ENCODE measurements around the gene CCDC190. TPM values are rescaled to one million over a fixed set of nuclear protein-coding genes. Genes with fewer than 3 reads are reported as not detected.

Gene CCDC190, protein sequence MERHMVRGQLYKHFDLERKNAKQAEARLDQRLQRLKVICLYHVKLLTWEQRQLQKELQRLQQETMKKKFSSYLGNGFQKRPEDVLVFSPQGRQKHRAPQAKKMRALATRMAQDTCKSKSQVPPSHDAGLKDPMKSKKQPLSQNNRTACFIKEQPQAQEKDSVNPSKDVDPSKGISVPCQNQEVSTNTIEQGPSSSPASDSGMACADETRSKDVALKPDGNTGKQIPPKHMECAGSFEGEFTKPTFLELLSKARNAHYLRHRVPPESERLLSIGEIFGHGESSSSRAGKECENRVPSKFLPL
- total RNA-seq (2014; rRNA removed; shearing (Covaris generic)) = 2.8 and 5.5 TPM in 2 replicates

DNA sequence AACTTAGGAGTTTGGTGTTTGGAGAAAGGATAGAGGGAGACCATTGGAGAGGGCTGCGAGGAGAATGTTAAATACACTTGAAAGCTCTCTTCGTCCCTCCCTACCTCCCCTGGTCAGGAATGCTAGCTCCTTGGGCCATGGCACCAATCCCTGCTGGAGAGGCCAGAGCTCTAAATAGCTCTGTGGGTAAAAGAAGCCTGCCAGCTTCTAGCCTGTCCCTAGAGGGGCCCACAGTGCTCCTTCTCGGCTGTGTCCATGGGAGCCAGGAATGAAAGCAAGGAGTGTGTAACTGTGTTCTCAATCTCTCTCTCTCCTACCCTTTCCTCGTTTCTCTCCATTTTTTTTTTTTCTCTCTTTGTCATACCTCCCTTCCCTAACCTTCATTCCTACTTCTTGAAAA lies at the start of gene CCDC190:
CCDC190 (minus strand) TSS at position 75 of the 400 bp plus-strand sequence. CDS start 1,529 bp downstream, outside the sequence.
- Histone ChIP-seq H3K4me3 (no peak within 1 kb of the TSS), H3K27ac (peak within 1 kb of the TSS; percentile 85), H3K36me3 (no peaks in the 10 kb centered on the region), H3K27me3 (replicated peaks) (no peaks in the 10 kb centered on the region), H3K4me1 (replicated peaks) (peaks cover 45% of the 10 kb centered on the region), H3K9me3 (replicated peaks) (no peaks in the 10 kb centered on the region)
- DNase-seq (ENCODE audit: low read depth in 1 of 2, low spot score in 2 of 2) = peak; percentile 50 to 58

DNA sequence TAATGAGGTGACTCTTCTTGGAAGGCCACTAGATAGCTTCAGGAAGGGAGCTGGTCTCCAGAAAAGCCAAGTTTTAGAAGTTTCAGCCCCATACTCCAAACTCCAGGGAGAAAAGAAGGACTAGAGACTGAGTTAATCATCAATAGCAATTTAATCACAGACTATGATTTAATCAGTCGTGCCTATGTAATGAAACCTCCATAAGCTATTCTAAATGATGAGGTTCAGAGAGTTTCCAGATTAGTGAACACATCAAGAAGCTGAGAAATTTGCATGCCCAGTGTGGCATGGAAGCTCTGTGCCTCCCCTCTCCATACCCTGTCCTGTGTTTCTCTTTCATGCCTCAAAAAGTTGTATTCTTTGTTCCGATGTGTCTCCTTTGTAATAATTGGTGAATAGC lies 49.2 kb upstream of the CCDC190 start:
- Histone ChIP-seq H3K27me3 (replicated peaks) (no peaks in the 10 kb centered on the region), H3K27ac (no peak overlapping the region), H3K4me3 (no peak overlapping the region), H3K36me3 (no peaks in the 10 kb centered on the region), H3K4me1 (replicated peaks) (peaks cover 34% of the 10 kb centered on the region), H3K9me3 (replicated peaks) (peaks cover 4% of the 10 kb centered on the region)
- no peak for DNase-seq (ENCODE audit: low read depth in 1 of 2, low spot score in 2 of 2)

DNA sequence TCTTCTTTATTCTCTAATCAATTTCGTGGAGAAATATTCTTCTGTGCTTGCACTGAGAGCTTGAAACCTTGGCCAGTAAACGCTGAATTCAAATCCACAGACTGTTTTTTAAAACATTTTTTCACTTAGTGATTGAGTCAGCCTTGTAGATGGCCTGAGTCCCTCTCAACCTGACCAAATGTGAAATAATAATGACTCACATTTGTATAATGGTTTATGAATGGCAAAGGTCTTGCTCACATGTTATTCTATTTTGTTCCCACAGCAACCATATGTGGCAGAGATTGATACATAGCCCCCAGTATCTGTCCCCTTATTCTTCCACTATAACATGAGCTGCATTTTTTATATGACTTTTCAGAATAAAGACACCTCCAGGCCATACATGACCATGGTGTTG lies 47.8 kb upstream of the CCDC190 start:
- no peaks in the 10 kb centered on the region for H3K36me3 ChIP-seq
- H3K9me3 ChIP-seq (replicated peaks) = peaks cover 4% of the 10 kb centered on the region
- H3K4me3 ChIP-seq = no peak overlapping the region
- peak overlapping the region; percentile 94 for H3K27ac ChIP-seq
- peaks cover 36% of the 10 kb centered on the region for H3K4me1 ChIP-seq (replicated peaks)
- DNase-seq (ENCODE audit: low read depth in 1 of 2, low spot score in 2 of 2) = peak in 1 of 2 experiments; percentile 57
- H3K27me3 ChIP-seq (replicated peaks) = no peaks in the 10 kb centered on the region

DNA sequence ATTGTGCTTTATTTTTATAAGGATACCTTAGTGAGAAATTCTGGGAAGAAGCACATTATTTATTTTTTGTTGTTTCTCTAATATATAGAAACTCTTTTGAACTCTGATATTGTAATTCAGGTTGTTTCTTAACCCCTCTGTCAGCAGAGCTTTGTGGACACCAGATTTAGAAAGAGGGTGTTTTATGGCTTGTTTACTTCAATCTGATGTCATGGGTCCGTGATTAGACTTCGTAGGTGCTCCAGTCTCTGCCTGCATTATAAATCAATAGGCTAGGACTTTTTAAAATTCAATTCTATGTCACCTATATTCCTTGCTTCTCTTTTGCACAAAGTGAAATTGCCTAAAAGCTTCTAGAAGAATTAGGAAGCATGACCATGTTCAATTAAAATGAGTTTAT lies 47.3 kb upstream of the CCDC190 start:
- DNase-seq (ENCODE audit: low read depth in 1 of 2, low spot score in 2 of 2) = peak in 1 of 2 experiments; percentile 14
- no peak overlapping the region for H3K4me3 ChIP-seq

DNA sequence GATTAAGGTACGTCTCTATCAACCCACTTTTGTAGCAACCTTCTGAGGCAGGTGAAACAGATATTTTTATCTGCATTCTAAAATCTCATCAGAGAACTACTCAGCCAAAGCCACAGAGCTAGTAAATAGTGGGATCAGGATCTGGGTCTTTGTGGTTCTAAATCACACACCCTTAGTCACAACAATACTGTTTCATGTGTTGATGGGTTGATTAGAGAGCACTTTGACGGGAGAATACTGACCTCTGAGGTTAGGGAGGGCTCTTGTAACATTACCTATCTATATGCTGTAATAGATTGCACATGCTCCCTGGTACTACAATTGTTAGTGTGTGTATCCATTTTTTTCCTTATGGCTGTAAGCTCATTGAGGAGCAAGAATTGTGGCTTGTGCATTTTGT lies 45.5 kb upstream of the CCDC190 start:
- no peak overlapping the region for H3K4me3 ChIP-seq
- no peaks in the 10 kb centered on the region for H3K36me3 ChIP-seq
- H3K4me1 ChIP-seq (replicated peaks) = peaks cover 36% of the 10 kb centered on the region
- H3K9me3 ChIP-seq (replicated peaks) = peaks cover under 1% of the 10 kb centered on the region; the same call in 1 of the 2 replicates
- H3K27me3 ChIP-seq (replicated peaks) = no peaks in the 10 kb centered on the region
- H3K27ac ChIP-seq = 0 out of 2 replicates have a peak overlapping the region, but pooled peaks have one; percentile 52
- DNase-seq (ENCODE audit: low read depth in 1 of 2, low spot score in 2 of 2) = no peak

More for the DNA sequence above, 47.3 kb upstream of the CCDC190 start:
- H3K4me1 ChIP-seq (replicated peaks) = peaks cover 36% of the 10 kb centered on the region
- H3K36me3 ChIP-seq = no peaks in the 10 kb centered on the region
- H3K9me3 ChIP-seq (replicated peaks) = peaks cover 4% of the 10 kb centered on the region
- no peaks in the 10 kb centered on the region for H3K27me3 ChIP-seq (replicated peaks)
- peak overlapping the region; percentile 94 for H3K27ac ChIP-seq

DNA sequence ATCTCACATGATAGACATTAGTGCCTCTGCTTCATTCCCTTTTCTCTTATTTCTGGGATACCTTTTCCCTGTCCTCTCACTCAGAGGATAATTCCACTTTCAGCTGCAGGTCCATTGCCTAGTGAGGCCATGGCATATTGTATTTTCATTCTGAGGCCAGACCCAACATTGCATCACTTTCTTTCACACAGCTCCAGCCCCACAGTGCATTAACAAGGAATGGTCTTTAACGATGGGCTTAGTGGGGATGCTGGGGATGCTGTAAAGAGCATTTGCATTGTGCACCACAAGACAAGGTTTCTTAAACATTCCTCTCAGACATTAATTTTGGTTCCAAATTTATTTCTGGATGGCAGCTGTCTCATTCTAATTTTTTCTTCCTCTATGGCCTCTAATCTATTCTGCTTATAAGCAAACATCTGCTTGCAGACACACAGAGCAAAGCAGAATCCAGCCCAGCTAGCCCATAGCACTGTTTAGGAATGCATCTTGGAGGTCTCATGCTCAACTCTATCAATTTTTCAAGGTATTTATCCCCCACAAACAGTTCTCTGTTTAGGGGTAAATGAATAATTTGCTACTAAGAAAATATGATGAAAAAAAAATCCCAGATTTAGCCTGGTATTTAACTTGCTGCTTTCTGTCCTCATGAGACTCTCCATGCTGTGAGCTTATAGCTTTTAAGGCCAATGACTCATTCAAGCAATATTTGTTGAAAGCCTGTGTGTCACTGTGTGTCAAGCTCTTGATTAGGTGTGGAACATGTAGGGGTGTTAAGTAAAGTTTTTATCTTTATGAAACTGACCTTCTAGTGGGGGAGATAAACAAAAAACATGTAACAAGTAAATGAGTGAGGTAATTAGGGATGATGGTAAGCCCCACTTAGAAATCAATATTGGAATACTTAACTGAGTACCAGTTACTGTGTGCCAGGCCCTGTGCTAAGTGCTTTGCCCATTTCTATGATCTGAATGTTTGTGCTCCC lies 44.5 kb upstream of the CCDC190 start:
- DNase-seq (ENCODE audit: low read depth in 1 of 2, low spot score in 2 of 2) = peak in 1 of 2 experiments; percentile 50
- Histone ChIP-seq H3K4me1 (replicated peaks) (peaks cover 36% of the 10 kb centered on the region), H3K9me3 (replicated peaks) (no peaks in the 10 kb centered on the region), H3K4me3 (no peak overlapping the region), H3K27me3 (replicated peaks) (no peaks in the 10 kb centered on the region), H3K27ac (peak overlapping the region; percentile 52), H3K36me3 (no peaks in the 10 kb centered on the region)

DNA sequence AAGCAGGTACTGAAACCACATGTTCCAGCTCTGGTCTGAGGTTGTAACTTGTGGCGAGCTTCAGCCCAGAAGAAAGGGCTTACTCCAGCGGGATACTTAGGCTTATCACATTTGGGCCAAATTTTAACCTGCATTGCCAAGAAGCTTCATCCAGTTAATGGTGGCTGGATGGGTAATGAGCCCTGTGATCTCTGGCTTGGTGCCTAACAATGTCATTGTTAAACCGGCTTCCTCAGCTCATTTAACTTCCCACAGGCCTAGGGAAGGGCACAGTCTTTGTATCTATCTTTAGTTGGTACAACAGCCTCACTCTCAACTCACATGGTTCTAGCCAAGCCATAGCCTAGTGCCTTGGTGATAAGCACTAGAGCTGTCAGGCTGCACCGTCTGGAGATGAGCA lies 43.6 kb upstream of the CCDC190 start:
- no peak overlapping the region for H3K27ac ChIP-seq
- peaks cover 36% of the 10 kb centered on the region for H3K4me1 ChIP-seq (replicated peaks)
- no peak for DNase-seq (ENCODE audit: low read depth in 1 of 2, low spot score in 2 of 2)

DNA sequence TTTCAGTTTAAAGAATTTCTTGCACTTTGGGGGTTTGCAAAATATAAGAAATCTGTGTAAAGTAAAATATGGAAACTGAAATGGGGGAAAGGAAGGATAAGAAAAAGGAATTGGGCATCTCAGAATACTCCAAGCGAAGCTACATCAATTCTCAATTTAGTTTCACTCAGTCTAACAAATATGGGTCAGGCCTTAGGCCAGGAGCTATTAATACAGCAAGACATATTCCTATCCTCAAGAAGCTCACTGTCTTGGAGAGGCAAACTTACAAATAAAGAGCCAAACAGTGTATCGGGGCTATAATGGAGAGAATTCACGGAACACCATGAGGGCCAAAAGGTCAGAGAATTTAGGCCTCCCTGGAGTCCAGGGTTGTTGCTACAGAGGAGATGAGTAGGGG lies 43.0 kb upstream of the CCDC190 start:
- no peak for DNase-seq (ENCODE audit: low read depth in 1 of 2, low spot score in 2 of 2)
- no peaks in the 10 kb centered on the region for H3K27me3 ChIP-seq (replicated peaks)
- no peak overlapping the region for H3K27ac ChIP-seq
- no peak overlapping the region for H3K4me3 ChIP-seq
- no peaks in the 10 kb centered on the region for H3K36me3 ChIP-seq
- 0 out of 2 replicates have a peak, but pooled peaks cover 1% of the 10 kb centered on the region for H3K9me3 ChIP-seq (replicated peaks)
- peaks cover 32% of the 10 kb centered on the region for H3K4me1 ChIP-seq (replicated peaks)

More for the DNA sequence above, 43.6 kb upstream of the CCDC190 start:
- Histone ChIP-seq H3K9me3 (replicated peaks) (no peaks in the 10 kb centered on the region), H3K27me3 (replicated peaks) (no peaks in the 10 kb centered on the region), H3K4me3 (no peak overlapping the region), H3K36me3 (no peaks in the 10 kb centered on the region)

DNA sequence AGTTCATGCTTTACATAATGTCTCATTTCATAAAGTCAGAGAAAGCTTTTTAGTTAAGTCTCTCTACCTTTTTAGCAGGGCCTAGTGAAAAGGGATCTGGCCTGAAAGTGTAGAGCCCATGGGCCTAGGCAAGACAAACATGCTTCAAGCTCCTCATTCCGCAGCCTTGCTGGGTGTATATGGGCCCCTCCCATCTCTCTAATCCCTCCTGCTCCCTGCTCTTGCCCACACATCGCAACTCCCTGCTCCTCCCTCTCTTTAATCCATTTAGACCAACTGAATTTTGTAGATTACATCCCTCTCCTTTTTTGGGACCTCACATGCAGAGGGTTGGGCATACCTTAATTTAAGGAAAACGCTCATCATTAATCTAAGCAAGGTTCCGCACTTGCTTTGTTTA lies 42.3 kb upstream of the CCDC190 start:
- no peak overlapping the region for H3K27ac ChIP-seq
- H3K9me3 ChIP-seq (replicated peaks) = 0 out of 2 replicates have a peak, but pooled peaks cover 2% of the 10 kb centered on the region
- peaks cover 24% of the 10 kb centered on the region for H3K4me1 ChIP-seq (replicated peaks)
- no peak for DNase-seq (ENCODE audit: low read depth in 1 of 2, low spot score in 2 of 2)
- no peaks in the 10 kb centered on the region for H3K27me3 ChIP-seq (replicated peaks)
- no peak overlapping the region for H3K4me3 ChIP-seq
- no peaks in the 10 kb centered on the region for H3K36me3 ChIP-seq

DNA sequence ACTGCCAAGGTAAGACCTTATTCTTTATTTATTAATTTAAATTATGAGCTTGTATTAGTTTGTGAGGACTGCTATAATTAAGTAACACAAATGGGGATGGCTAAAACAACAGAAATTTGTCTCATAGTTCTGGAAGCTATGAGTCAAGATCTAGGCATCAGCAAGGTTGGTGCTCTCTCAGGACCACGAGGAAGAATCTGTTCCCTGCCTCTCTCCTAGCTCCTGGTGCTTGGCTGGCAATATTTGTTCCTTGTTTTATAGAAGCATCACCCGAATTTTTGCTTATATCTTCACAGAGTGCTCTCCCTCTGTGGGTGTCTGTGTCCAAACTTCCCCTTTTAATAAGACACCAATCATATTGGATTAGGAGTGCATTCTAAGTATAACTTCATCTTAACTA lies 41.4 kb upstream of the CCDC190 start:
- DNase-seq (ENCODE audit: low read depth in 1 of 2, low spot score in 2 of 2) = no peak
- Histone ChIP-seq H3K27me3 (replicated peaks) (no peaks in the 10 kb centered on the region), H3K4me1 (replicated peaks) (peaks cover 18% of the 10 kb centered on the region), H3K27ac (no peak overlapping the region), H3K4me3 (no peak overlapping the region), H3K36me3 (no peaks in the 10 kb centered on the region), H3K9me3 (replicated peaks) (0 out of 2 replicates have a peak, but pooled peaks cover 2% of the 10 kb centered on the region)

DNA sequence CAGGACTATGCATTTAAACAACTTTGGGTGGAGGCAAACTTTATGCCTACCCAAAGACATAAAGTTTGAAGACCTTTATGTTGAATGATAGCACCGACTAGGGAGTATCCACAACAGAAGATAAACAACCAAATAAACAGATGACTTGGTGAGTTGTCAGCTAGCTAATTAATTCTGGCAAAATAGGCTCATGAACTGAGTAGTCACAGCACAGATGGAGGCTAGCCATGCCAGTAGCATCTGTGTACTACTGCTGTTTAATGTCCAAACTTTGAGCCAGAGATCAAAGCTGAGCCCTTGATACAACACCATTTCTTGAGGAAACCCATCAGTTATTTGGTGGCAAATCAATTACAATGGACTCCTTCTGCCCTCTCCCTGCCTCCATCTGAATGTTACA lies 40.3 kb upstream of the CCDC190 start:
- H3K4me1 ChIP-seq (replicated peaks) = peaks cover 13% of the 10 kb centered on the region
- no peak for DNase-seq (ENCODE audit: low read depth in 1 of 2, low spot score in 2 of 2)
- no peak overlapping the region for H3K4me3 ChIP-seq
- 0 out of 2 replicates have a peak, but pooled peaks cover 2% of the 10 kb centered on the region for H3K9me3 ChIP-seq (replicated peaks)
- no peaks in the 10 kb centered on the region for H3K27me3 ChIP-seq (replicated peaks)
- H3K36me3 ChIP-seq = no peaks in the 10 kb centered on the region
- H3K27ac ChIP-seq = no peak overlapping the region

DNA sequence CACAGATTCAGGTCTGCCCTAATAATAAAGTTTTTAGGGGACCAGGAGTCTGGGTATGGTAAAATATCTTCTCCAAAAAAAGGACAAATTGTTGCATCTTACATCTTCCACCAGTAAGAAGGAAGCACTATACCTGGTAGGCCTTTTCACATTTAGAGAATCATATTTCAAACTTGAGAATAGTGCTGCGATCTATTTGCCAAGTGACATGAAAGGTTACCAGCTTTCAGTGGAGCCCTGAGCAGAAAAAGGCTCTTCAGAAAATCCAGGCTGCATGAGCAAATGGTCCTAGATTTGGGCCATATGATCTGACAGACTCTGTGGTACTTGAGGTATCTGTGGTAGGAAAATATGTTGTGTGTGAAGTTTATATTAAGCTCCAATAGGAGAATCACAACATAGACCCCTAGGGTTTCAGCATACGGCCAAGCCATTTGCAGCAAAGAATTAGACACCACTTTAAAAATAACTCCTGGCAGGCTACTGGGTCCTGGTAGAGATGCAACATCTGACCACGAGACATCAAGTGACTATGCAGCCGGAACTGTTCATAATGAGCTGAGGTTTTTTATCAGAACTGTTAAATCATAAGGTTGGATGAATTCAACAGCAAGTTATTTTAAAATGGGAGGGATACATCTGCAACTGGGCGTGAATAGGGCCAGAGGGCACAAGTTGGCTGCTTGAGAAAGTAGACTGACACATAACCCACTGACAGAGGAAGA lies 38.6 kb upstream of the CCDC190 start:
- Histone ChIP-seq H3K36me3 (no peaks in the 10 kb centered on the region), H3K27ac (peak overlapping the region; percentile 24; the same call in 1 of the 2 replicates), H3K4me3 (no peak overlapping the region), H3K27me3 (replicated peaks) (no peaks in the 10 kb centered on the region), H3K9me3 (replicated peaks) (0 out of 2 replicates have a peak, but pooled peaks cover 2% of the 10 kb centered on the region), H3K4me1 (replicated peaks) (no peaks in the 10 kb centered on the region)
- DNase-seq (ENCODE audit: low read depth in 1 of 2, low spot score in 2 of 2) = no peak

DNA sequence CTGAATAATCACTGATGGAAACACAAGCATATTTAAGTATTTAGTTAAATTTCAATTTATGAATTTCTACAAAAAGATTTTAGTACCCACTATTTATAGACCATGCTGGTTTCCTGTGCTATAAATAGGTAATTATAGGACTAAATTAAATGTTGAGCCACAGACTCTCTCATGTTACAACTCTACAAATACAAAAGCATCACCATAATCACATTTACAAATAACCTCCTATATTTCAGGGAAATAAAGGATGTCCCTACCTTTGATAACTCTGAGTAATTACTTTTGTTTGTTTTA lies 32.6 kb upstream of the CCDC190 start:
- Histone ChIP-seq H3K27ac (no peak overlapping the region), H3K36me3 (no peaks in the 10 kb centered on the region), H3K27me3 (replicated peaks) (no peaks in the 10 kb centered on the region), H3K9me3 (replicated peaks) (peaks cover 2% of the 10 kb centered on the region; the same call in 1 of the 2 replicates), H3K4me3 (no peak overlapping the region), H3K4me1 (replicated peaks) (no peaks in the 10 kb centered on the region)
- DNase-seq (ENCODE audit: low read depth in 1 of 2, low spot score in 2 of 2) = no peak

Measured in SJSA1 (cell line).